Measurements from ENCODE around the gene OR6J1.

DNA sequence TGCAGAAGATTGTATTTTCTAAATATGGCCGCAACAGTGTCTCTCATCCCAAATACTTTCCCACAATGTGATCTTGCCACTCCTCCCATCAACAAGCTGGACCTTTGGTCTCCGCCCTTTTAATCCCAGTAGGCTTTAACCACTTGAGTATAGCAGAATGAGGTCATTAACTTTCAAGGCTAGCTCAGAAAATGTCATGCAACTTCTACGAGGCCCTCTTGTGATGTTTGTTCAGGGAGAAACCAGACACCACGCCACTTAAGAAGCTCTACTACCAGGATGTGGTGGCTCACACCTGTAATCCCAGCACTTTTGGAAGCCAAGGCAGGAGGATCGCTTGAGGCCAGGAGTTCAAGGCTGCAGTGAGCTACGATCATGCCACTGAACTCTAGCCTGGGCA, 20.1 kb upstream of the OR6J1 start:
- TF ChIP-seq POLR2A (IDR thresholded peaks at IDR 0.05) = no peak
- TF ChIP-seq, protein P1, sequence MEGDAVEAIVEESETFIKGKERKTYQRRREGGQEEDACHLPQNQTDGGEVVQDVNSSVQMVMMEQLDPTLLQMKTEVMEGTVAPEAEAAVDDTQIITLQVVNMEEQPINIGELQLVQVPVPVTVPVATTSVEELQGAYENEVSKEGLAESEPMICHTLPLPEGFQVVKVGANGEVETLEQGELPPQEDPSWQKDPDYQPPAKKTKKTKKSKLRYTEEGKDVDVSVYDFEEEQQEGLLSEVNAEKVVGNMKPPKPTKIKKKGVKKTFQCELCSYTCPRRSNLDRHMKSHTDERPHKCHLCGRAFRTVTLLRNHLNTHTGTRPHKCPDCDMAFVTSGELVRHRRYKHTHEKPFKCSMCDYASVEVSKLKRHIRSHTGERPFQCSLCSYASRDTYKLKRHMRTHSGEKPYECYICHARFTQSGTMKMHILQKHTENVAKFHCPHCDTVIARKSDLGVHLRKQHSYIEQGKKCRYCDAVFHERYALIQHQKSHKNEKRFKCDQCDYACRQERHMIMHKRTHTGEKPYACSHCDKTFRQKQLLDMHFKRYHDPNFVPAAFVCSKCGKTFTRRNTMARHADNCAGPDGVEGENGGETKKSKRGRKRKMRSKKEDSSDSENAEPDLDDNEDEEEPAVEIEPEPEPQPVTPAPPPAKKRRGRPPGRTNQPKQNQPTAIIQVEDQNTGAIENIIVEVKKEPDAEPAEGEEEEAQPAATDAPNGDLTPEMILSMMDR (IDR thresholded peaks at IDR 0.05) = no peak
